ENCODE measurements around the gene CFAP74.

Gene CFAP74

GRCh38 chr1:1921459-1921862 lies 82.1 kb downstream of the CFAP74 start:
- H4K20me1 ChIP-seq (ENCODE audit: insufficient read depth, low read length, poor library complexity, severe bottlenecking), result no peaks in the 10 kb centered on the region
- no peak overlapping the region for H2AFZ ChIP-seq (ENCODE audit: low read length)
- no peaks in the 10 kb centered on the region for H3K27me3 ChIP-seq (ENCODE audit: insufficient read depth, low read length, poor library complexity, severe bottlenecking)
- H3F3A ChIP-seq (ENCODE audit: low read depth), result no peaks in the 10 kb centered on the region
- TF ChIP-seq EZH2phosphoT487 (IDR thresholded peaks at IDR 0.05; ENCODE audit: borderline replicate concordance), result no peak
- TF ChIP-seq CTCF (conservative IDR thresholded peaks at IDR 0.05; ENCODE audit: low read length), result no peak
- no peak overlapping the region for H3K4me3 ChIP-seq (ENCODE audit: low read length, poor library complexity, severe bottlenecking)
- no peaks in the 10 kb centered on the region for H3K9me3 ChIP-seq (ENCODE audit: insufficient read depth, low read depth, low read length)
- no peaks in the 10 kb centered on the region for H3K9me2 ChIP-seq (replicated peaks; ENCODE audit: low read depth, low read length)
- no peak overlapping the region for H3K4me2 ChIP-seq (ENCODE audit: low read depth, low read length, poor library complexity, severe bottlenecking)
- H3K79me2 ChIP-seq (ENCODE audit: insufficient read depth, low read length), result no peaks in the 10 kb centered on the region
- H3K36me3 ChIP-seq (ENCODE audit: insufficient read depth, low read length), result no peaks in the 10 kb centered on the region
- H3K4me1 ChIP-seq (ENCODE audit: insufficient read depth, low read length, poor library complexity, severe bottlenecking), result no peaks in the 10 kb centered on the region
- H3K9ac ChIP-seq (ENCODE audit: low read depth, low read length, poor library complexity, severe bottlenecking), result no peak overlapping the region

GRCh38 chr1:1920608-1921458 lies 82.8 kb downstream of the CFAP74 start:
- Histone ChIP-seq H3K36me3 (ENCODE audit: insufficient read depth, low read length) (no peaks in the 10 kb centered on the region), H3K9me2 (replicated peaks; ENCODE audit: low read depth, low read length) (no peaks in the 10 kb centered on the region), H3F3A (ENCODE audit: low read depth) (no peaks in the 10 kb centered on the region), H3K27me3 (ENCODE audit: insufficient read depth, low read length, poor library complexity, severe bottlenecking) (no peaks in the 10 kb centered on the region), H3K4me1 (ENCODE audit: insufficient read depth, low read length, poor library complexity, severe bottlenecking) (no peaks in the 10 kb centered on the region), H3K9ac (ENCODE audit: low read depth, low read length, poor library complexity, severe bottlenecking) (no peak overlapping the region), H3K4me2 (ENCODE audit: low read depth, low read length, poor library complexity, severe bottlenecking) (no peak overlapping the region), H3K4me3 (ENCODE audit: low read length, poor library complexity, severe bottlenecking) (no peak overlapping the region), H4K20me1 (ENCODE audit: insufficient read depth, low read length, poor library complexity, severe bottlenecking) (no peaks in the 10 kb centered on the region), H2AFZ (ENCODE audit: low read length) (no peak overlapping the region), H3K79me2 (ENCODE audit: insufficient read depth, low read length) (no peaks in the 10 kb centered on the region), H3K9me3 (ENCODE audit: insufficient read depth, low read depth, low read length) (no peaks in the 10 kb centered on the region)
- TF ChIP-seq CTCF (conservative IDR thresholded peaks at IDR 0.05; ENCODE audit: low read length) (no peak), EZH2phosphoT487 (IDR thresholded peaks at IDR 0.05; ENCODE audit: borderline replicate concordance) (no peak)

GRCh38 chr1:1920057-1920607 lies 83.5 kb downstream of the CFAP74 start:
- Histone ChIP-seq H3F3A (ENCODE audit: low read depth) (no peaks in the 10 kb centered on the region), H3K9me2 (replicated peaks; ENCODE audit: low read depth, low read length) (no peaks in the 10 kb centered on the region), H2AFZ (ENCODE audit: low read length) (no peak overlapping the region), H3K9ac (ENCODE audit: low read depth, low read length, poor library complexity, severe bottlenecking) (no peak overlapping the region), H4K20me1 (ENCODE audit: insufficient read depth, low read length, poor library complexity, severe bottlenecking) (no peaks in the 10 kb centered on the region), H3K4me3 (ENCODE audit: low read length, poor library complexity, severe bottlenecking) (no peak overlapping the region), H3K79me2 (ENCODE audit: insufficient read depth, low read length) (no peaks in the 10 kb centered on the region), H3K9me3 (ENCODE audit: insufficient read depth, low read depth, low read length) (no peaks in the 10 kb centered on the region), H3K4me1 (ENCODE audit: insufficient read depth, low read length, poor library complexity, severe bottlenecking) (no peaks in the 10 kb centered on the region), H3K4me2 (ENCODE audit: low read depth, low read length, poor library complexity, severe bottlenecking) (no peak overlapping the region), H3K36me3 (ENCODE audit: insufficient read depth, low read length) (no peaks in the 10 kb centered on the region), H3K27me3 (ENCODE audit: insufficient read depth, low read length, poor library complexity, severe bottlenecking) (no peaks in the 10 kb centered on the region)
- no peak for TF ChIP-seq CTCF (conservative IDR thresholded peaks at IDR 0.05; ENCODE audit: low read length)
- TF ChIP-seq EZH2phosphoT487 (IDR thresholded peaks at IDR 0.05; ENCODE audit: borderline replicate concordance), result no peak
